Fibroblast of pulmonary artery (primary cell): ENCODE results near the gene LRRC58.
A peak's percentile ranks its signal among the peaks of the same experiment; 100 is the strongest.

ENCODE experiments used
- DNase-seq: peaks from one replicate; pipeline ENCODE4 v3.0.0-alpha.2; 2010; ENCODE audit warnings: low read depth
- H3K4me3 ChIP-seq: replicated peaks from 2 replicates; pipeline ENCODE4 v1.5.1; 2011; ENCODE audit warnings: low read depth, mild to moderate bottlenecking, control low read depth, low read length, moderate library complexity
- TF ChIP-seq, protein P1 (sequence below): IDR thresholded peaks from 2 replicates; pipeline ENCODE4 v1.5.1; 2011; ENCODE audit warnings: mild to moderate bottlenecking, control low read depth, low read length, inconsistent platforms; ENCODE audit errors: missing control alignments

The LRRC58 gene

GRCh38 chr3:120348065-120348990, 826 bp downstream of the LRRC58 start:
- peak overlapping the region; percentile 83 for H3K4me3 ChIP-seq
- TF ChIP-seq, protein P1, sequence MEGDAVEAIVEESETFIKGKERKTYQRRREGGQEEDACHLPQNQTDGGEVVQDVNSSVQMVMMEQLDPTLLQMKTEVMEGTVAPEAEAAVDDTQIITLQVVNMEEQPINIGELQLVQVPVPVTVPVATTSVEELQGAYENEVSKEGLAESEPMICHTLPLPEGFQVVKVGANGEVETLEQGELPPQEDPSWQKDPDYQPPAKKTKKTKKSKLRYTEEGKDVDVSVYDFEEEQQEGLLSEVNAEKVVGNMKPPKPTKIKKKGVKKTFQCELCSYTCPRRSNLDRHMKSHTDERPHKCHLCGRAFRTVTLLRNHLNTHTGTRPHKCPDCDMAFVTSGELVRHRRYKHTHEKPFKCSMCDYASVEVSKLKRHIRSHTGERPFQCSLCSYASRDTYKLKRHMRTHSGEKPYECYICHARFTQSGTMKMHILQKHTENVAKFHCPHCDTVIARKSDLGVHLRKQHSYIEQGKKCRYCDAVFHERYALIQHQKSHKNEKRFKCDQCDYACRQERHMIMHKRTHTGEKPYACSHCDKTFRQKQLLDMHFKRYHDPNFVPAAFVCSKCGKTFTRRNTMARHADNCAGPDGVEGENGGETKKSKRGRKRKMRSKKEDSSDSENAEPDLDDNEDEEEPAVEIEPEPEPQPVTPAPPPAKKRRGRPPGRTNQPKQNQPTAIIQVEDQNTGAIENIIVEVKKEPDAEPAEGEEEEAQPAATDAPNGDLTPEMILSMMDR = no peak
- no peak for DNase-seq

GRCh38 chr3:120344349-120344748, 4.8 kb downstream of the LRRC58 start:
- no peak overlapping the region for H3K4me3 ChIP-seq

GRCh38 chr3:120341658-120342346, 7.4 kb downstream of the LRRC58 start:
- no peak overlapping the region for H3K4me3 ChIP-seq
- no peak for DNase-seq
- TF ChIP-seq, protein P1 = no peak

More at GRCh38 chr3:120344349-120344748, 4.8 kb downstream of the LRRC58 start:
- DNase-seq = peak; percentile 12
- TF ChIP-seq, protein P1 = no peak

GRCh38 chr3:120339362-120339761, 9.8 kb downstream of the LRRC58 start:
- TF ChIP-seq, protein P1 = no peak
- no peak overlapping the region for H3K4me3 ChIP-seq
- no peak for DNase-seq

- TF ChIP-seq, protein P1 = no peak
- no peak for DNase-seq
- H3K4me3 ChIP-seq = no peak overlapping the region
Observed at GRCh38 chr3:120338517-120338916, 10.6 kb downstream of the LRRC58 start.

DNA sequence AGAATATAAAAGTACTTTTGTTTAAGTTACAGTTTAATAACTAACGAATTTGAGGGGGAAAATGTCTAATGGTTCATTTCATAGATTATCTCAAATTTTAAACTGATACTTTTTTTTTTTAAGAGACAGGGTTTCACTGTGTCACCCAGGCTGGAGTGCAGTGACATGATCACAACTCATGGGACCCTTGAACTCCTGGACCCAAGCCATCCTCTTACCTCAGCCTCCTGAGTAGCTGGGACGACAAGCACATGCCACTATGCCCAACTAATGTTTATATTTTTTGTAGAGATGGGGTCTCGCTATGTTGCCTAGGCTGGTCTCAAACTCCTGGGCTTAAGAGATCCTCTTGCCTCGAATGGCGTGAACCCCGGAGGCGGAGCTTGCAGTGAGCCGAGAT, 16.5 kb downstream of the LRRC58 start:
- H3K4me3 ChIP-seq = no peak overlapping the region
- DNase-seq = no peak
- TF ChIP-seq, protein P1 = no peak
